Measurements from ENCODE around the gene ADAM8. TPM values are rescaled to one million over a fixed set of nuclear protein-coding genes. Genes with fewer than 3 reads are reported as not detected.
A peak's percentile ranks its signal among the peaks of the same experiment; 100 is the strongest.

ADAM8 gene
- total RNA-seq, 2 donors from 2014 or later, result 3.4 to 4.6 TPM

DNA sequence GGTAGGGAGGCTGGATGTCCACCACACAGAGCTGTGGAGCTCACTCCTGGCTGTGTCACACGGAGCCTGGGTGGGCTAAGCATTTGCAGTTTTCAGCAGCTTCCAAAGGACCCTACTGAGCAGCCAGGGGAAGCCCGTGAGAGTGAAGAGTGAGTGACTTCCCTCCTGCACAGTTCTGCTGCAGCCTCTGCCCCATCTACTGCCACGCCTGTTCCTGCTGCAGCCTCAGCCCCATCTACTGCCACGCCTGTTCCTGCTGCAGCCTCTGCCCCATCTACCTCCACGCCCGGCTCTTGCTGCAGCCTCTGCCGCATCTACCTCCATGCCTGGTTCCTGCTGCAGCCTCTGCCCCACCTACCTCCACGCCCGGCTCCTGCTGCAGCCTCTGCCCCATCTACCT, 12.2 kb downstream of the ADAM8 start:
- no peak for DNase-seq
- Histone ChIP-seq H3K36me3 (replicated peaks in 1 of 2; ENCODE audit: insufficient read depth in 1 of 2, low read depth in 2 of 2) (no peaks in the 10 kb centered on the region), H3K9me3 (no peaks in the 10 kb centered on the region), H3K4me3 (no peak overlapping the region), H3K27ac (no peak overlapping the region), H3K4me1 (peaks cover 9% of the 10 kb centered on the region), H3K27me3 (no peaks in the 10 kb centered on the region)
- ATAC-seq, result no peak
- WGBS, 2 donors, result 58 to 93% methylated on average over 8 to 9 of the region's 9 CpGs
- intact Hi-C loops (cut with DNase I), result no loop called here
- TF ChIP-seq, protein P1, sequence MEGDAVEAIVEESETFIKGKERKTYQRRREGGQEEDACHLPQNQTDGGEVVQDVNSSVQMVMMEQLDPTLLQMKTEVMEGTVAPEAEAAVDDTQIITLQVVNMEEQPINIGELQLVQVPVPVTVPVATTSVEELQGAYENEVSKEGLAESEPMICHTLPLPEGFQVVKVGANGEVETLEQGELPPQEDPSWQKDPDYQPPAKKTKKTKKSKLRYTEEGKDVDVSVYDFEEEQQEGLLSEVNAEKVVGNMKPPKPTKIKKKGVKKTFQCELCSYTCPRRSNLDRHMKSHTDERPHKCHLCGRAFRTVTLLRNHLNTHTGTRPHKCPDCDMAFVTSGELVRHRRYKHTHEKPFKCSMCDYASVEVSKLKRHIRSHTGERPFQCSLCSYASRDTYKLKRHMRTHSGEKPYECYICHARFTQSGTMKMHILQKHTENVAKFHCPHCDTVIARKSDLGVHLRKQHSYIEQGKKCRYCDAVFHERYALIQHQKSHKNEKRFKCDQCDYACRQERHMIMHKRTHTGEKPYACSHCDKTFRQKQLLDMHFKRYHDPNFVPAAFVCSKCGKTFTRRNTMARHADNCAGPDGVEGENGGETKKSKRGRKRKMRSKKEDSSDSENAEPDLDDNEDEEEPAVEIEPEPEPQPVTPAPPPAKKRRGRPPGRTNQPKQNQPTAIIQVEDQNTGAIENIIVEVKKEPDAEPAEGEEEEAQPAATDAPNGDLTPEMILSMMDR (IDR thresholded peaks at IDR 0.05), result no peak
- no peak for TF ChIP-seq POLR2A (IDR thresholded peaks at IDR 0.05)

DNA sequence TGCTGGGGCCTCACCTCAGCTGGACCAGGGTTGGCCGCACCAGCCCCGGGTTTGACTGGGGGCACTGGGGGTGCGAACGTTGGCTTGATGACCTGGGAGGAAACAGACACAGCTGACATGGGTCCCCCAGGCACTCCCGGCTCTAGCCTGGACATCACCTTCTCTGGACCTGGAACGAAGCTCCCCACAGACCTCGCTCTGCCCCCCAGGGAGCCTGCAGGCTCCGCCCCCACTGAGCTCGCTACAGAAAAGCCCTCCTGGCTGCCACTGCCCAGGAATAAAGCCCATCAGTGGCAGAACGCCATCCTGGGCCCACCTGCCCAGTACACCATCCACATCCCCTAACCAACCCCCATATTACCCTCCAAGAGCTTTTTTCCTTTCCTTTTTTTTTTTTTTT, 13.0 kb downstream of the ADAM8 start:
- DNase-seq (no peak), ATAC-seq (no peak)
- Histone ChIP-seq H3K9me3 (no peaks in the 10 kb centered on the region), H3K27ac (no peak overlapping the region), H3K4me1 (peaks cover 13% of the 10 kb centered on the region), H3K36me3 (replicated peaks in 1 of 2; ENCODE audit: insufficient read depth in 1 of 2, low read depth in 2 of 2) (no peaks in the 10 kb centered on the region), H3K4me3 (no peak overlapping the region), H3K27me3 (no peaks in the 10 kb centered on the region)
- intact Hi-C loops (cut with DNase I), result no loop called here
- TF ChIP-seq, protein P1 (IDR thresholded peaks at IDR 0.05), result no peak
- no peak for TF ChIP-seq POLR2A (IDR thresholded peaks at IDR 0.05)
- 86 to 88% methylated on average over 7 to 10 of the region's 10 CpGs for WGBS, 2 donors

DNA sequence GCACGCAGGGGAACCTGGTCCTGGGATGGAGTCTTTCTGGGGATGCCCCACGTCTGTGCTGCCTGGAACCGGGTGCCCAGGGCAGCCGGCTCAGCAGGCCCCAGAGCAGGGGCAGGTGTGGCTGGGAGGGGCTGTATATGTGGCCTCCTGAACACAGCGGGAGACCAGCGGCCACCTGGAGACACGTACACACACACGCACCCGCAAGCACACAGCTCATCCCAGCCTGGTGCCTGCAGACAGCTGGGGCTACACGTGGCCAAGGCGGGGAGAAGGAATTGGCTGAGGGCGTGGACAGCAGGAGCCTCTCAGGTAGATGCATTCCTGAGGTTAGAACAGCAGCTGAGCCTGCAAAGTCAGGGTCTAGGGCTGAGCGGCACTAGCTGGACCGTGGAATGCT, 14.0 kb downstream of the ADAM8 start:
- Histone ChIP-seq H3K4me1 (peaks cover 22% of the 10 kb centered on the region), H3K27ac (no peak overlapping the region), H3K9me3 (no peaks in the 10 kb centered on the region), H3K27me3 (no peaks in the 10 kb centered on the region), H3K4me3 (no peak overlapping the region), H3K36me3 (replicated peaks in 1 of 2; ENCODE audit: insufficient read depth in 1 of 2, low read depth in 2 of 2) (no peaks in the 10 kb centered on the region)
- WGBS, 2 donors, result 82 to 86% methylated on average over 4 to 14 of the region's 14 CpGs
- peak in 2 of 4 donors; percentile 22 to 35 for DNase-seq
- ATAC-seq, result no peak
- TF ChIP-seq, protein P1 (IDR thresholded peaks at IDR 0.05), result no peak
- TF ChIP-seq POLR2A (IDR thresholded peaks at IDR 0.05), result no peak
- intact Hi-C loops (cut with DNase I), result no loop called here

DNA sequence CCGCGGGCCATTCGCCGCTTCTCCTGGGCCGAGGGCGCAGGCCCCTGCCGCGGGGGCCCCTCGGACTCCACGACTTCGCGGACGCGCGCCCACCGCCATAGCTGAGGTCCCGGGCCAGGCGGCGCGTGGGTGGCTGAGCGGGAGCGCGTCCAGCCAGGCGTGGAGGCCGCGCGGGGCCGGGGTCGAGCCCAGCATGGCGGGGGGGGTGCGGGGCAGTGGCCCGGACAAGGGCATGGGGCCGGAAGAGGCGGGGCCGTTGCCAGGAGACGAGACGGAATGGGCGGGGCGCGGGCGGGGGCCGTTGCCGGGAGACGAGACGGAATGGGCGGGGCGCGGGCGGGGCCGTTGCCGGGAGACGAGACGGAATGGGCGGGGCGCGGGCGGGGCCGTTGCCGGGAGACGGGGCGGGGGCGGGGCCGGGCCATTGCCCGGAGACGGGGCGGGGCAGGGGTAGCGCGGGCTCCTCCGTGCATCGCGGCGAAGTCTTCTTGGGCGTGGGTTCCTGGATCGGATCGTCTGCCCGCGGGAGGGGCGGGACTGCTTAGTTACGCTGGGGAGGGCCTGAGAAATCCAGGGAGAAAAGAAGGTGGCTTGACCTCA, 14.8 kb downstream of the ADAM8 start:
- Histone ChIP-seq H3K4me3 (peak overlapping the region; percentile 52 to 64), H3K36me3 (replicated peaks in 1 of 2; ENCODE audit: insufficient read depth in 1 of 2, low read depth in 2 of 2) (no peaks in the 10 kb centered on the region), H3K4me1 (peaks cover 30% of the 10 kb centered on the region), H3K27me3 (no peaks in the 10 kb centered on the region), H3K27ac (peak overlapping the region; percentile 72 to 92 (median 84)), H3K9me3 (no peaks in the 10 kb centered on the region)
- 1 to 2% methylated on average over 6 to 63 of the region's 79 CpGs for WGBS, 2 donors
- peak in 1 of 3 donors; percentile 51 for TF ChIP-seq POLR2A (IDR thresholded peaks at IDR 0.05)
- TF ChIP-seq, protein P1 (IDR thresholded peaks at IDR 0.05), result no peak
- peak; percentile 76 for ATAC-seq
- intact Hi-C loops (cut with DNase I), result no loop called here
- peak; percentile 92 to 94 (median 93) for DNase-seq

Measured in body of pancreas (tissue), 4 donors.